SK-N-MC (cell line): ENCODE results near the gene MAGEA4.

Experiments used
- DNase-seq: peaks from one replicate; pipeline ENCODE4 v3.0.0-alpha.2; 2011; ENCODE audit warnings: low read depth, low spot score
- H3K27ac ChIP-seq: fragments of 200-600 bp; sonication (generic); 2 replicates; pipeline ENCODE4 v1.5.1; 2016; ENCODE audit warnings: mixed run types
- H3K36me3 ChIP-seq: fragments of 200-600 bp; sonication (generic); 2 replicates; pipeline ENCODE4 v1.6.1; 2017; ENCODE audit warnings: antibody characterized with exemption, low read length, mixed read lengths; ENCODE audit not compliant: insufficient read depth
- H3K4me3 ChIP-seq: fragments of 200-600 bp; sonication (generic); 2 replicates; pipeline ENCODE4 v1.5.1; 2016
- H3K9ac ChIP-seq: fragments of 200-600 bp; sonication (generic); 2 replicates; pipeline ENCODE4 v1.8.0; 2017; ENCODE audit warnings: mixed run types, mixed read lengths; ENCODE audit not compliant: insufficient read length
- H3K9me3 ChIP-seq: fragments of 200-600 bp; sonication (generic); 2 replicates; pipeline ENCODE4 v1.6.1; 2017; ENCODE audit warnings: low read depth, mild to moderate bottlenecking, antibody characterized with exemption, low read length, moderate library complexity, mixed read lengths
- EZH2 ChIP-seq: fragments of 200-600 bp; sonication (generic); IDR thresholded peaks from one replicate; pipeline ENCODE4 v1.6.1; 2017; ENCODE audit warnings: antibody characterized with exemption
- FOXP2 ChIP-seq: optimal IDR thresholded peaks from 2 replicates; pipeline ENCODE3; 2011; ENCODE audit warnings: mild to moderate bottlenecking, moderate library complexity; ENCODE audit not compliant: insufficient read depth; ENCODE audit errors: extremely low read length, control extremely low read depth
- POLR2AphosphoS5 ChIP-seq: IDR thresholded peaks from 2 replicates; pipeline ENCODE4 v1.6.1; 2012; ENCODE audit warnings: mild to moderate bottlenecking, low read depth, low read length, borderline replicate concordance

The MAGEA4 gene

DNA sequence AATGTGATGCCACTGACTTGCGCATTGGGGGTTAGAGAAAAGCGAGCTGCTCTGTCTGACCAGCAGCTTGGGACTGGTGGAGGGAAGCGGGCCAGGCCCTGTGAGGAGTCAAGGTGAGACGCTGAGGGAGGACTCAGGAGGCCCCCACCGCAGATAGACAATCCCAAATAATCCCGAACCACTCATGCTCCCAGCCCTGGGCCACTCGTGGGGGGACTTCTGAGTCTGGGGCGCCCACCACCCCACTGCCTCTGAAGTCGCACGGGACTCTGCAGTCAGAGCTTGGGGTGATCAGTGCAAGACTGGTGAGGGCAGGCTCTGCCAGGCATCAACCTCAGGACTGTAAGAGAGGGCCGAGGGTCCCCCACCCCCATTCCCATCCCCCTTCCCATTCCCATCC lies 6.9 kb downstream of the MAGEA4 start:
- Histone ChIP-seq H3K9ac (no peak overlapping the region), H3K9me3 (no peaks in the 10 kb centered on the region), H3K27ac (no peak overlapping the region), H3K36me3 (no peaks in the 10 kb centered on the region), H3K4me3 (no peak overlapping the region)
- no peak for DNase-seq
- TF ChIP-seq POLR2AphosphoS5: no peak
- TF ChIP-seq EZH2: no peak
- TF ChIP-seq FOXP2: no peak

DNA sequence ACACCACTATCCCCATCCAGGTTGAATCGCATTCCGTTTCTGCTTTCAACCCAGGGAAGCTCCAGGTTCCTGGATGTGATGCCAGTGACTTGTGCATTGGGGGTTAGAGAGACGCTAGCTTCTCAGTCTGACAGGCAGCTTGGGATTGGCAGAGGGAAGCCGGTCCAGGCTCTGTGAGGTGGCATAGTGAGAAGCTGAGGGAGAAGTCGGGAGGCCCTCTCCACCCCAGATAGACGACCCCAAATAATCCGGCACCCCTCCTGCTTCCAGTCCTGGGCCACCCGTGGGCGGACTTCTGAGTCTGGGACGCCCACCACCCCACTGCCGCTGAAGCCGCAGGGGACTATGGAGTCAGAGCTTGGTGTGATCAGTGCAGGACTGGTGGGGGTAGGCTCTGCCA lies 7.4 kb downstream of the MAGEA4 start:
- Histone ChIP-seq H3K27ac (no peak overlapping the region), H3K4me3 (no peak overlapping the region), H3K9ac (no peak overlapping the region), H3K36me3 (no peaks in the 10 kb centered on the region), H3K9me3 (no peaks in the 10 kb centered on the region)
- no peak for DNase-seq
- TF ChIP-seq POLR2AphosphoS5: no peak

DNA sequence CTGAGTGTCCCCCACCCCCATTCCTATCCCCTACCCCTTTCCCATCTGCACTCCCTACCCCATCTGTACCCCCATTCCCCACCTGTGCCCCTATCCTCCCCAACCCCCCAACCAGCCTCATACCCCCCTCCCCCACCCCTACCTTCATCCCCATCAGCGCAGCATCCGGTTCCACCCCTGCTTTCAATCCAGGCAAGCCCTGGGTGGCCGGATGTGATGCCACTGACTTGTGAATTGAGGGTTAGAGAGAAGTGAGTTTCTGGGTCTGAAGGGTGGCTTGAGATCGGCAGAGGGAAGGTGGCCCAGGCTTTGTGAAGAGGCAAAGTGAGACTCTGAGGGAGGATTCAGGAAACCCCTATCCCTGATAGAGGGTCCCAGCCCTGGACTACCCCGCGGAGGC lies 7.8 kb downstream of the MAGEA4 start:
- no peak overlapping the region for H3K9ac ChIP-seq
- no peak for TF ChIP-seq POLR2AphosphoS5
- TF ChIP-seq FOXP2: no peak
- TF ChIP-seq EZH2: no peak
- no peak overlapping the region for H3K4me3 ChIP-seq
- H3K36me3 ChIP-seq: no peaks in the 10 kb centered on the region
- DNase-seq: no peak
- no peak overlapping the region for H3K27ac ChIP-seq
- no peaks in the 10 kb centered on the region for H3K9me3 ChIP-seq

DNA sequence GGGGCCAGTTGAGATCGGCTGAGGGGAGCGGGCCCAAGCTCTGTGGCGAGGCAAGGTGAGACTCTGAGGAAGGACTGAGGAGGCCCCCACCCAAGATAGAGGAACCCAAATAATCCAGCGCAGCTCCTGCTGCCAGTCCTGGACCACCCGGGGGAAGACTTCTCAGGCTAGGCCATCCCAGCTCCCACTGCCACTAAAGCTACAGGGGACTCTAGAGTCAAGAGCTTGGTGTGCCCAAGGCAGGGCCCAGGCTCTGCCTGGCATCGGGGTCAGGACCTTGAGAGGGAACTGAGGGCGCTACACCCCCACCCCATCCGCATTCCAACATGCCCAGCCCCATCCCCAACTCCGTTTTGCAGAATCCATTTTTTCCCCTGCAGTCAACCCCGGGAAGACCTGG lies 8.6 kb downstream of the MAGEA4 start:
- no peak for DNase-seq
- H3K9me3 ChIP-seq: no peaks in the 10 kb centered on the region
- TF ChIP-seq POLR2AphosphoS5: no peak
- TF ChIP-seq FOXP2: no peak
- no peak for TF ChIP-seq EZH2
- H3K36me3 ChIP-seq: no peaks in the 10 kb centered on the region
- no peak overlapping the region for H3K27ac ChIP-seq
- no peak overlapping the region for H3K4me3 ChIP-seq
- H3K9ac ChIP-seq: no peak overlapping the region

DNA sequence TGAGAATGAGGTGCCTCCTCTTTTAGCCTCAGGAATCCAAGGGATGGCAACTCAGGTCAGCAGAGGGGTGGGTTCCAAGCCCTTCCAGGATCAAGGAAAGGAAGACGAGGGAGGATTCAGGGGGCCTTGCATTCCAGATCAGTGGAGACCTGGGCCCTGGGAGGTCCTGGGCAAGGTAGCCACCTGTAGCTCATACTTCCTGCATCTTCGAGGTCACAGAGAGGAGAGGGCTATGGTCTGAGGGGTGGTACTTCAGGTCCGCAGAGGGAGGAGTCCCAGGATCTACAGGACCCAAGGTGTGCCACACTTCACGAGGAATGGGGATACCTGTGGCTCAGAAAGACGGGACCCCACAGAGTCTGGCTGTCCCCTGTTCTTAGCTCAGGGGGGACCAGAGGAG lies 9.2 kb downstream of the MAGEA4 start:
- H3K36me3 ChIP-seq: no peaks in the 10 kb centered on the region
- H3K27ac ChIP-seq: no peak overlapping the region
- no peak for DNase-seq
- H3K9ac ChIP-seq: no peak overlapping the region
- TF ChIP-seq POLR2AphosphoS5 (no peak), FOXP2 (no peak), EZH2 (no peak)
- no peak overlapping the region for H3K4me3 ChIP-seq
- no peaks in the 10 kb centered on the region for H3K9me3 ChIP-seq

DNA sequence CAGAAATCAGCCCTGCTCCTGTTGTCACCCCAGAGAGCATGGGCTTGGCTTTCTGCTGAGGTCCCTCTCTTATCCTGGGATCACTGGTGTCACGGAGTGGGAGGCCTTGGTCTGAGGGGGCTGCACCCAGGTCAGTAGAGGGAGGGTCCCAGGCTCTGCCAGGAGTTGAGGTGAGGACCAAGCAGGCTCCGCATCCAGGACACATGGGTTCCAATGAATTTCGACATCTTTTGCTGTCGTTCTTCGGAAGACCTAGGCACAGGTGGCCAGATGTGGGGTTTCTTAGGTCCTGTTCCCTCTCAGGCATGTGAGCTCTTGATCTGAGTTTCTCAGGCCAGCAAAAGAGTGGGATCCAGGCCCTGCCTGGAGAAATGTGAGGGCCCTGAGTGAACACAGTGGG lies 10.0 kb downstream of the MAGEA4 start:
- no peak overlapping the region for H3K27ac ChIP-seq
- H3K4me3 ChIP-seq: no peak overlapping the region
- no peak overlapping the region for H3K9ac ChIP-seq
- no peak for DNase-seq
- no peaks in the 10 kb centered on the region for H3K9me3 ChIP-seq
- TF ChIP-seq EZH2: no peak
- TF ChIP-seq FOXP2: no peak
- no peak for TF ChIP-seq POLR2AphosphoS5
- H3K36me3 ChIP-seq: no peaks in the 10 kb centered on the region

DNA sequence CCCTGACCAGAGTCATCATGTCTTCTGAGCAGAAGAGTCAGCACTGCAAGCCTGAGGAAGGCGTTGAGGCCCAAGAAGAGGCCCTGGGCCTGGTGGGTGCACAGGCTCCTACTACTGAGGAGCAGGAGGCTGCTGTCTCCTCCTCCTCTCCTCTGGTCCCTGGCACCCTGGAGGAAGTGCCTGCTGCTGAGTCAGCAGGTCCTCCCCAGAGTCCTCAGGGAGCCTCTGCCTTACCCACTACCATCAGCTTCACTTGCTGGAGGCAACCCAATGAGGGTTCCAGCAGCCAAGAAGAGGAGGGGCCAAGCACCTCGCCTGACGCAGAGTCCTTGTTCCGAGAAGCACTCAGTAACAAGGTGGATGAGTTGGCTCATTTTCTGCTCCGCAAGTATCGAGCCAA lies 11.0 kb downstream of the MAGEA4 start:
- DNase-seq: no peak
- H3K4me3 ChIP-seq: no peak overlapping the region
- H3K36me3 ChIP-seq: no peaks in the 10 kb centered on the region
- TF ChIP-seq FOXP2: no peak
- no peak overlapping the region for H3K27ac ChIP-seq
- H3K9me3 ChIP-seq: no peaks in the 10 kb centered on the region
- H3K9ac ChIP-seq: no peak overlapping the region

DNA sequence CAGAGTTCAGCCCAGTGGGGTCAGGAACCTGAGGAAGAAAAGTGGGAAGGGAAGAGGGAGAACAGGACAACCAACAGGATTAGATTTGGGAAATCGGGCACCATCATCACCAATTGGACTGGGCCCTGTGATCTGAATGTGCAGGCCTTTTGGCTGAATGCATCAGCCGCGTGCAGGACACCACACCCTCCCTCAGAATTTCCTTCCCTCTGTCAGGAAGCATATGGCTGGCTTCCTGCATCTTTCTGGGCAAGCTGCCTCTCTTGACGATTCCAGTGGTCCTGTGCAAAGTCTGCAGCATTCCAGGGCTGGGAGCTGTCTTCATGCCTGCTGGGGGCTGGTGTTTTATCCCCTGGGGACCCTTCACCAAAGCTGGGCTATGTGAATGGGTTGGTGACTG lies 16.4 kb downstream of the MAGEA4 start:
- no peaks in the 10 kb centered on the region for H3K36me3 ChIP-seq
- no peaks in the 10 kb centered on the region for H3K9me3 ChIP-seq
- H3K9ac ChIP-seq: no peak overlapping the region
- no peak for TF ChIP-seq POLR2AphosphoS5
- no peak for TF ChIP-seq FOXP2
- no peak for TF ChIP-seq EZH2
- no peak overlapping the region for H3K27ac ChIP-seq
- no peak overlapping the region for H3K4me3 ChIP-seq
- DNase-seq: no peak

DNA sequence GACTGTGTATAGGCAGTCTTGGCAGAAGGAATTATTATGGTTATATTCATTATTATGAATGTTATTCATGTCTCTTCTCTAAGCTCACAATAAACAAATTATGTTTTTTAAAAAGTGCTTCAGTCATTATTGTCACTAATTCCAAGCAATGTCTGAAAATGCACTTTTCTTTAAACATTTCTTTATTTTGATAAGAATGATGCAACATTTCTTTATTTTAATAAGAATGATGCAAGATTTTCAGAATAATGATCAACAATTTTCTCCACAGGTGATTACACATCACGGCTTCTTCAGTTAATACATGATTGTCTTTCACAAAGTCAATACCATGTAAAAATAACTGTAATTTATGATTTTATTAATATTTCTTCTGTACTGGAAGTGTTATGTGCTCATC lies 22.7 kb downstream of the MAGEA4 start:
- no peak for TF ChIP-seq EZH2
- no peak for TF ChIP-seq POLR2AphosphoS5
- TF ChIP-seq FOXP2: no peak
- Histone ChIP-seq H3K4me3 (no peak overlapping the region), H3K36me3 (no peaks in the 10 kb centered on the region), H3K9me3 (no peaks in the 10 kb centered on the region), H3K9ac (no peak overlapping the region), H3K27ac (no peak overlapping the region)
- no peak for DNase-seq

DNA sequence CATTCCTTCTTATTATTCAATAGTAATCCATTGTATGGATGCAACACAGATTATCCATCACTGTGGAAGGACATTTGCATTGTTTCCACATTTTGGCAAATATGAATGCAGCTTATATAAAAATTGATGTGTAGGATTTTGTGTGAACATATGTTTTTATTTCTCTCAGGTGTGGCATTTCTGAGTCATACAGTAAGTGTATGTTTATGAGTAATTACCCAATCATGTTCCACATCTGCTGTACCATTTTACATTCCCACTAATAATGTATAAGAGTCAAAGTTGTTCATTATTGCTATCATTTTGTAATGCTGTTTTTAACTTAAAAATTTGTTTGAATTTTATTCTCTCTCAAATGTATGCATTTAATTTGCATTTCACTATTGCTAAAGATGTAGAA lies 25.5 kb downstream of the MAGEA4 start:
- Histone ChIP-seq H3K27ac (no peak overlapping the region), H3K9ac (no peak overlapping the region), H3K9me3 (no peaks in the 10 kb centered on the region), H3K4me3 (no peak overlapping the region), H3K36me3 (no peaks in the 10 kb centered on the region)
- TF ChIP-seq POLR2AphosphoS5 (no peak), EZH2 (no peak), FOXP2 (no peak)
- DNase-seq: no peak
